Gastrocnemius medialis (tissue), 4 donors: ENCODE results near the gene S100PBP. TPM values are rescaled to one million over a fixed set of nuclear protein-coding genes. Genes with fewer than 3 reads are reported as not detected.

Experiments
- ATAC-seq, 2 donors: fragments of 150-250 bp; one replicate each; pipeline ENCODE4 v1.9.1; 2016
- DNase-seq, 2 donors: peaks; one replicate each; pipeline ENCODE4 v3.0.0-alpha.2; 2019
- H3K27ac ChIP-seq, 4 donors: fragments of 200-600 bp; sonication (generic); 1 replicate in 1 of 4; 2 replicates in 3 of 4; pipeline ENCODE4 v1.5.1; 2016 to 2018; ENCODE audit warnings: mild to moderate bottlenecking in 2 of 4, moderate library complexity in 1 of 4
- H3K27me3 ChIP-seq, 3 donors: fragments of 200-600 bp; sonication (generic) in 2 of 3; 1 replicate in 1 of 3; 2 replicates in 2 of 3; pipeline versions ENCODE4 v1.5.1 to v1.6.0; 2016 to 2019; ENCODE audit warnings: mild to moderate bottlenecking in 1 of 3, moderate library complexity in 1 of 3
- H3K36me3 ChIP-seq, 2 donors: fragments of 200-600 bp; sonication (generic) in 1 of 2; one replicate each; pipeline ENCODE4 v1.5.1; 2017 to 2018
- H3K4me1 ChIP-seq, 2 donors: fragments of 200-600 bp; sonication (generic) in 1 of 2; one replicate each; pipeline ENCODE4 v1.5.1; 2016 to 2017; ENCODE audit warnings: mild to moderate bottlenecking in 2 of 2
- H3K4me3 ChIP-seq, 4 donors: fragments of 200-600 bp; sonication (generic) in 3 of 4; 1 replicate in 1 of 4; 2 replicates in 3 of 4; pipeline ENCODE4 v1.5.1; 2016 to 2019; ENCODE audit warnings: mild to moderate bottlenecking in 2 of 4
- H3K9me3 ChIP-seq, 3 donors: fragments of 200-600 bp; sonication (generic) in 2 of 3; 1 replicate in 1 of 3; 2 replicates in 2 of 3; pipeline ENCODE4 v1.5.1; 2016 to 2019
- CTCF ChIP-seq, 5 experiments: fragments of 450-650 bp in 3 of 5; fragments of 200-600 bp in 2 of 5; sonication (generic) in 2 of 5; IDR thresholded peaks in 4 of 5; conservative IDR thresholded peaks in 1 of 5; 1 replicate in 4 of 5; 2 replicates in 1 of 5; pipeline ENCODE4 v1.5.1; 2016 to 2019; ENCODE audit warnings: antibody characterized with exemption in 5 of 5, mild to moderate bottlenecking in 3 of 5, moderate library complexity in 3 of 5
- POLR2A ChIP-seq, 2 donors: fragments of 450-650 bp; IDR thresholded peaks; one replicate each; pipeline ENCODE4 v1.6.1; 2017; ENCODE audit warnings: antibody characterized with exemption in 2 of 2, mild to moderate bottlenecking in 2 of 2, moderate library complexity in 2 of 2
- in situ Hi-C, 4 donors: fragments of 200-750 bp; cut with MboI; loops; one replicate each; pipeline versions ENCODE4 v1.15.0 to v1.8.0; 2017; ENCODE audit warnings: low sequenced_read_pairs in 4 of 4
- intact Hi-C: fragments of 100-400 bp; cut with DNase I; formaldehyde crosslinking; loops from one replicate; pipeline ENCODE4 v1.15.1; 2023; ENCODE audit warnings: low total_unique reads
- total RNA-seq, 4 donors: library from RNA; depleted of rRNA; stranded (reverse); fragments of >200 nt; gene quantifications; one replicate each; pipeline versions ENCODE4 v1.1.0 to v1.2.3, GENCODE V29; 2016

The S100PBP gene
- total RNA-seq, 4 donors from 2014 or later: 4.9 to 11.5 (median 9.9) TPM

DNA sequence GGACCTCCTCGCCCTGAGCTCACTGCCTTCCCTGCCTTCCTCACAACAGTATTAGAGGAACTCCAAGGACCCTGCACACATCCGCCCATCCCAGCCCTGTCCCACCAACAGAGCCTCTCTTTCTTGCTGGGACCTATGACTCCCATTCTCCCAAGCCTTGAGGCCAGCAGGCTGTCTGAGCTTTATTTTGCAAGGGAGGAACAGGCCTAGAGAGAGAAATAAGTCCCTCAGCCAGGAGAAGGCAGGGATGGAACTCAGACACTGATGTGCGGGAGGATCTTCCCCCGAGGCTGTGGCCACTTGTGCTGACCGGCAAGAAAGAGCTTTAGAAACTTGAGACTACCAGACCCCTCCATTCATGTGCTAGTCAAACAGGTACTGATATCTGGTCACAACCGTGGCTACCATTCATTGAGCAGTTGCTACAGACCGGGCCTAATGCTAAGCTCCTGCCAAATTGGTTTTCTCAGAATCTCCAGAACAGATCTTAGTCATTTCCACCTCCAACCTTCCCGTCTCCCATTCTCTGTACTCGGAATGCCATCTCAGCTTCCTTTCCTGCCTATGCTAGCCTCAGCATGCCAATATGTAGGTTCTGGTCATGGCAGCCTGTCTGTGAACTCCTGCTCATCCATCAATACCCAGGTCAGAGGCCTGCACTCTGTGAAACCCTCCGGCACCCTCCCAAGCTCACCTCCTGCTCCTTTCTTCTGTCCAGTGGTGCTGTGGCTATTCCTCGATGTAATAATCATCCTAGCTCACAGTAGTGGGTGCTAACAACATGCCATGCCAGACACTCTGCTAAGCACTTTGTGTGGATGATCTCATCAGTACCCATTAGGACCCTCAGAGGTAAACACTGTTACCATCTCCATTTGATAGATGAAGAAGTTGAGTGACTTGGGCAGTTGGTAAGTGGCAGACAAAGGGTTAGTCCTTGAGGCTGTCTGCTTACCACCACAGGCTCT, 79.9 kb downstream of the S100PBP start:
- Histone ChIP-seq H3K4me3 (no peak overlapping the region), H3K9me3 (no peaks in the 10 kb centered on the region), H3K36me3 (no peaks in the 10 kb centered on the region), H3K27ac (no peak overlapping the region), H3K4me1 (peaks cover 9 to 13% of the 10 kb centered on the region in 2 donors), H3K27me3 (peaks cover 21 to 27% (median 25%) of the 10 kb centered on the region in 3 donors)
- intact Hi-C loops: no loop called here
- TF ChIP-seq POLR2A (IDR thresholded peaks at IDR 0.05) (no peak), CTCF (IDR thresholded peaks at IDR 0.05 in 4 of 5, conservative IDR thresholded peaks at IDR 0.05 in 1 of 5) (no peak)
- ATAC-seq (no peak), DNase-seq (no peak)
- in situ Hi-C loops: no loop called here

GRCh38 chr1:32898056-32898455, 80.6 kb downstream of the S100PBP start:
- Histone ChIP-seq H3K27me3 (peaks cover 15 to 20% (median 20%) of the 10 kb centered on the region in 3 donors), H3K36me3 (no peaks in the 10 kb centered on the region), H3K4me3 (no peak overlapping the region), H3K9me3 (no peaks in the 10 kb centered on the region), H3K4me1 (peaks cover 8 to 13% of the 10 kb centered on the region in 2 donors), H3K27ac (no peak overlapping the region)
- no peak for TF ChIP-seq CTCF (IDR thresholded peaks at IDR 0.05 in 4 of 5, conservative IDR thresholded peaks at IDR 0.05 in 1 of 5)
- intact Hi-C loops (no loop called here), in situ Hi-C loops (no loop called here)
- ATAC-seq (no peak), DNase-seq (no peak)

GRCh38 chr1:32898958-32899357, 81.5 kb downstream of the S100PBP start:
- Histone ChIP-seq H3K36me3 (no peaks in the 10 kb centered on the region), H3K9me3 (no peaks in the 10 kb centered on the region), H3K4me3 (no peak overlapping the region), H3K27me3 (peaks cover 9 to 11% (median 11%) of the 10 kb centered on the region in 3 donors), H3K27ac (no peak overlapping the region), H3K4me1 (peaks cover 0 to 6% of the 10 kb centered on the region in 2 donors)
- ATAC-seq: no peak
- in situ Hi-C loops: no loop called here
- no peak for DNase-seq
- intact Hi-C loops: no loop called here
- no peak for TF ChIP-seq CTCF (IDR thresholded peaks at IDR 0.05 in 4 of 5, conservative IDR thresholded peaks at IDR 0.05 in 1 of 5)
- TF ChIP-seq POLR2A (IDR thresholded peaks at IDR 0.05): no peak

- ATAC-seq (no peak), DNase-seq (no peak)
- H3K27me3 ChIP-seq: peaks cover 8 to 9% (median 8%) of the 10 kb centered on the region in 3 donors
- H3K27ac ChIP-seq: no peak overlapping the region
- H3K36me3 ChIP-seq: no peaks in the 10 kb centered on the region
- in situ Hi-C loops (no loop called here), intact Hi-C loops (no loop called here)
- TF ChIP-seq CTCF (IDR thresholded peaks at IDR 0.05 in 4 of 5, conservative IDR thresholded peaks at IDR 0.05 in 1 of 5) (no peak), POLR2A (IDR thresholded peaks at IDR 0.05) (no peak)
- no peak overlapping the region for H3K4me3 ChIP-seq
- peaks cover 0 to 6% of the 10 kb centered on the region in 2 donors for H3K4me1 ChIP-seq
- H3K9me3 ChIP-seq: no peaks in the 10 kb centered on the region
These were observed 82.3 kb downstream of the S100PBP start for GRCh38 chr1:32899586-32900296.
